ENCODE measurements around the gene ERI3. TPM values are rescaled to one million over a fixed set of nuclear protein-coding genes. Genes with fewer than 3 reads are reported as not detected.

Gene ERI3
- total and polyA plus RNA-seq, 9 of the 15 experiments (the other 6 are each of a cell fraction or from before 2014, with no cell fraction given) = 47.8 to 93.4 (median 67.2) TPM

- TF ChIP-seq JUN (IDR thresholded peaks at IDR 0.05; ENCODE audit: borderline replicate concordance, low read depth, low read length) (no peak), JUN (CRISPR knock-in tag; IDR thresholded peaks at IDR 0.05; ENCODE audit: borderline replicate concordance) (no peak), GMEB1 (CRISPR knock-in tag; IDR thresholded peaks at IDR 0.05) (no peak), NFXL1 (CRISPR knock-in tag; IDR thresholded peaks at IDR 0.05) (no peak), HNRNPH1 (optimal IDR thresholded peaks at IDR 0.05; ENCODE audit: low read depth, low read length) (no peak)
These were observed 125.5 kb downstream of the ERI3 start (continued) for GRCh38 chr1:44229435-44230167.

- Histone ChIP-seq H2AFZ (ENCODE audit: low read depth, low read length) (no peak overlapping the region), H3K9me3 (replicated peaks; ENCODE audit: control insufficient read depth, insufficient read depth, low read depth, low read length) (no peaks in the 10 kb centered on the region), H3K4me1 (replicated peaks in 1 of 2; ENCODE audit: control insufficient read depth in 2 of 2, insufficient read depth in 2 of 2, low read length in 2 of 2) (peaks cover 7 to 10% of the 10 kb centered on the region in 2 experiments; a peak in 3 of 5 replicates), H3K9ac (ENCODE audit: insufficient read depth in 1 of 2, low read depth in 2 of 2, low read length in 2 of 2) (no peak overlapping the region), H3K4me2 (ENCODE audit: insufficient read depth, low read length) (no peak overlapping the region), H3K36me3 (ENCODE audit: control insufficient read depth, insufficient read depth, low read length) (peaks cover 7% of the 10 kb centered on the region; the same call in 2 of the 3 replicates), H4K20me1 (replicated peaks; ENCODE audit: control insufficient read depth, insufficient read depth, low read length) (no peaks in the 10 kb centered on the region), H3K27ac (ENCODE audit: extremely low read depth, low read depth, low read length) (no peak overlapping the region), H3K4me3 (no peak overlapping the region), H3K79me2 (ENCODE audit: control insufficient read depth, insufficient read depth, low read length) (no peaks in the 10 kb centered on the region), H3K9me1 (ENCODE audit: control insufficient read depth, insufficient read depth, low read length) (no peaks in the 10 kb centered on the region), H3K27me3 (ENCODE audit: control insufficient read depth in 2 of 2, insufficient read depth in 2 of 2, low read length in 2 of 2) (no peaks in the 10 kb centered on the region)
- no TSS peak for BruUV-seq (replicated peaks)
- in situ Hi-C loops (cut with MboI) = loop anchor here (10.0 kb wide), 1 partner anchor 367 kb away; no protein-coding TSS in a partner anchor
- DNase-seq (ENCODE audit: extremely low read depth in 1 of 4, low spot score in 3 of 4) = no peak
- WGBS (ENCODE audit: insufficient coverage, low coverage, missing lambda C conversion rate) = 92% methylated on average over 13 of the region's 13 CpGs
- no peak for ATAC-seq
- intact Hi-C loops (cut with micrococcal nuclease) = no loop called here
- ChIA-PET CTCF (ENCODE audit: low intra/inter-chr PET ratio) (interaction anchor here (0.9 kb wide), 1 partner anchor 11 kb away, joined by 4 read pairs; no protein-coding TSS in a partner anchor), POLR2A (interaction anchor here (0.6 to 2.4 kb wide), 2 partner anchors 13 to 1796 kb away, joined by 3 to 9 read pairs; no protein-coding TSS in a partner anchor)
- no peak for FAIRE-seq
- peak; percentile 78 for TF ChIP-seq GABPB2 (CRISPR knock-in tag; conservative IDR thresholded peaks at IDR 0.05)
- TF ChIP-seq NELFE (IDR thresholded peaks at IDR 0.05; ENCODE audit: insufficient read depth, insufficient read length) = no peak
- no peak for TF ChIP-seq SNAPC5 (CRISPR knock-in tag; IDR thresholded peaks at IDR 0.05)
- peak; percentile 84; the same call in 1 of the 2 replicates for TF ChIP-seq ZNF277 (CRISPR knock-in tag; IDR thresholded peaks at IDR 0.05; ENCODE audit: borderline replicate concordance)
- peak; percentile 47; the same call in 1 of the 2 replicates for TF ChIP-seq HOXB6 (CRISPR knock-in tag; IDR thresholded peaks at IDR 0.05; ENCODE audit: borderline replicate concordance)
- TF ChIP-seq ZBTB11 (CRISPR knock-in tag; IDR thresholded peaks at IDR 0.05) = 0 out of 6 replicates have a peak, but pooled peaks of 1 of the 3 experiments have one; percentile 7
- peak; percentile 33; the same call in 1 of the 2 replicates for TF ChIP-seq NFIX (CRISPR knock-in tag; IDR thresholded peaks at IDR 0.05; ENCODE audit: low read depth)
These were observed 126.8 kb downstream of the ERI3 start for GRCh38 chr1:44228218-44228617.
